Prostate gland (tissue), 2 donors: ENCODE measurements around the gene CCDC85B.

ENCODE experiments used
- CTCF ChIP-seq, 4 experiments: fragments of 200-600 bp in 2 of 4; fragments of 450-650 bp in 2 of 4; sonication (generic) in 2 of 4; IDR thresholded peaks; 1 replicate in 3 of 4; 2 replicates in 1 of 4; pipeline ENCODE4 v1.5.1; 2016 to 2019; ENCODE audit warnings: antibody characterized with exemption in 4 of 4, mild to moderate bottlenecking in 2 of 4, moderate library complexity in 2 of 4
- POLR2A ChIP-seq: fragments of 450-650 bp; IDR thresholded peaks from one replicate; pipeline ENCODE4 v1.6.1; 2016; ENCODE audit warnings: antibody characterized with exemption, mild to moderate bottlenecking

DNA sequence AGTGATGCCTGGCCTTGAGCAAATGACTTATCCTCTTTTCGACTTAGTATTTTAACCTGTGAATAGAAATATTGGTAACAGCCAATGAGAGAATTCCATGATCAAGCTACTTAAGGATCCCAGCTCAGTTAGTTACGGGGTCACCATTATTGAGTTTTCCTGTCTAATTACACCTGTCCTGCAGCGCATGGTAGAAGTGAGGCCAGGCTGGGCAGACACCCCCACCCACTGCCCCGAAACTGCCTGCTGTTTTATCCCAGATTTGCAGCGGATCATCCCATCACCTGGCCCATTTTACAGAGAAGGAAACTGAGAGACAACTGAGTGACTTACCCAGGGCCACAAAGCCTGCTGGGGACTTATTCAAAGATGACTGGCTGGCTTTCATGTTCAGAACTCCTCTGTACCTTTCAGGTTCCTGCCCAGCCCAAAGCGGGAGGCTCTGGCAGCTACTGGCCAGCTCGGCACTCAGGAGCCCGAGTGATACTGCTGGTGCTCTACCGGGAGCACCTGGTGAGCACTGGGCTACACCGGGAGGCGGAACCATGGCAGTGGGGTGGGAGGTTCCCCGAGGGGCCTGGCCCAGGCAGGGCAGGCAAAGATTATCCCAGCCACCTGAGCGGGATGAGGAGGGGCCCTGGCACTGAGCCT is 28.8 kb upstream of the CCDC85B start:
- TF ChIP-seq CTCF (IDR thresholded peaks at IDR 0.05) = no peak
- TF ChIP-seq POLR2A = no peak
